HEK293 (cell line): ENCODE measurements around the gene IPO8.

Experiments used
- CTCF ChIA-PET: fragments of 350-600 bp; formaldehyde crosslinking; extraction: SDS; loops from one replicate; lab custom pipeline; 2021; ENCODE audit warnings: antibody characterized with exemption; lab: Yijun Ruan, JAX
- POLR2A ChIA-PET: fragments of 300-600 bp; formaldehyde crosslinking; extraction: SDS; loops from one replicate; lab custom pipeline; 2020; ENCODE audit warnings: antibody characterized with exemption, inconsistent platforms; lab: Yijun Ruan, JAX
- H3K27ac ChIP-seq: fragments of 200-500 bp; sonication (Bioruptor generic); 2 replicates; pipeline ENCODE4 v1.5.1; 2014; ENCODE audit warnings: low read depth, low read length, control low read depth, inconsistent platforms; ENCODE audit errors: extremely low read depth
- H3K36me3 ChIP-seq, 2 experiments: fragments of 200-500 bp in 1 of 2; sonication (Bioruptor generic) in 1 of 2; 1 replicate in 1 of 2; 2 replicates in 1 of 2; pipeline ENCODE4 v1.5.1; 2014 to 2017; ENCODE audit warnings: inconsistent platforms in 2 of 2, low read length in 2 of 2; ENCODE audit not compliant: control insufficient read depth in 2 of 2, insufficient read depth in 1 of 2
- H3K4me1 ChIP-seq: fragments of 200-500 bp; sonication (Bioruptor generic); 2 replicates; pipeline ENCODE4 v1.5.1; 2014; ENCODE audit warnings: mild to moderate bottlenecking, low read length, inconsistent platforms; ENCODE audit not compliant: control insufficient read depth, insufficient read depth
- H3K4me3 ChIP-seq: 2 replicates; pipeline ENCODE4 v1.5.1; 2011; ENCODE audit warnings: low read depth, mild to moderate bottlenecking, control low read depth, low read length, moderate library complexity
- H3K9me3 ChIP-seq: fragments of 200-500 bp; sonication (Bioruptor generic); 2 replicates; pipeline ENCODE4 v1.5.1; 2014; ENCODE audit warnings: low read depth, low read length, inconsistent platforms; ENCODE audit not compliant: control insufficient read depth, insufficient read depth
- FEZF1 ChIP-seq: fragments of 450-650 bp; formaldehyde crosslinking; IDR thresholded peaks from 2 replicates; pipeline ENCODE4 v1.5.1; 2016; ENCODE audit warnings: missing biosample characterization, missing genetic modification characterization
- HOXD13 ChIP-seq: sonication (generic); formaldehyde crosslinking; IDR thresholded peaks from 2 replicates; pipeline ENCODE4 v1.8.0; 2022; ENCODE audit warnings: missing genetic modification reagents, borderline replicate concordance
- IKZF3 ChIP-seq: fragments of 450-650 bp; IDR thresholded peaks from 2 replicates; pipeline ENCODE4 v1.5.0; 2018; ENCODE audit warnings: missing biosample characterization, mild to moderate bottlenecking, missing genetic modification characterization, moderate library complexity
- KLF16 ChIP-seq: fragments of 450-650 bp; formaldehyde crosslinking; IDR thresholded peaks from 2 replicates; pipeline ENCODE4 v1.5.1; 2017; ENCODE audit warnings: missing biosample characterization, missing genetic modification characterization
- MYNN ChIP-seq: fragments of 450-650 bp; formaldehyde crosslinking; IDR thresholded peaks from 2 replicates; pipeline ENCODE4 v1.5.1; 2016; ENCODE audit warnings: missing biosample characterization, missing genetic modification characterization, borderline replicate concordance
- MZF1 ChIP-seq: fragments of 450-650 bp; formaldehyde crosslinking; IDR thresholded peaks from 2 replicates; pipeline ENCODE4 v1.5.1; 2017; ENCODE audit warnings: missing biosample characterization, missing genetic modification characterization, borderline replicate concordance
- SALL2 ChIP-seq: fragments of 450-650 bp; formaldehyde crosslinking; IDR thresholded peaks from 2 replicates; pipeline ENCODE4 v1.5.0; 2017; ENCODE audit warnings: missing biosample characterization, mild to moderate bottlenecking, missing genetic modification characterization, borderline replicate concordance
- ZBTB7A ChIP-seq: fragments of 450-650 bp; formaldehyde crosslinking; IDR thresholded peaks from 2 replicates; pipeline ENCODE4 v1.5.1; 2016; ENCODE audit warnings: low read depth, missing biosample characterization, missing genetic modification characterization
- ZEB2 ChIP-seq: fragments of 450-650 bp; formaldehyde crosslinking; IDR thresholded peaks from 2 replicates; pipeline ENCODE4 v1.5.1; 2016; ENCODE audit warnings: missing biosample characterization, missing genetic modification characterization
- ZNF132 ChIP-seq: fragments of 450-650 bp; formaldehyde crosslinking; IDR thresholded peaks from 2 replicates; pipeline ENCODE4 v1.5.1; 2017; ENCODE audit warnings: missing biosample characterization, missing genetic modification characterization, borderline replicate concordance
- ZNF174 ChIP-seq: fragments of 450-650 bp; formaldehyde crosslinking; IDR thresholded peaks from 2 replicates; pipeline ENCODE4 v1.5.0; 2017; ENCODE audit warnings: missing biosample characterization, mild to moderate bottlenecking, missing genetic modification characterization
- ZNF184 ChIP-seq: fragments of 450-650 bp; IDR thresholded peaks from 2 replicates; pipeline ENCODE4 v1.5.1; 2018; ENCODE audit warnings: missing biosample characterization, mild to moderate bottlenecking, missing genetic modification characterization
- ZNF2 ChIP-seq: fragments of 450-650 bp; formaldehyde crosslinking; IDR thresholded peaks from 2 replicates; pipeline ENCODE4 v1.5.1; 2016; ENCODE audit warnings: missing biosample characterization, missing genetic modification characterization
- ZNF211 ChIP-seq: fragments of 450-650 bp; formaldehyde crosslinking; IDR thresholded peaks from 2 replicates; pipeline ENCODE4 v1.5.1; 2016; ENCODE audit warnings: low read depth, missing biosample characterization, missing genetic modification characterization
- ZNF311 ChIP-seq: fragments of 450-650 bp; formaldehyde crosslinking; IDR thresholded peaks from 2 replicates; pipeline ENCODE4 v1.5.1; 2017; ENCODE audit warnings: missing biosample characterization, missing genetic modification characterization, borderline replicate concordance
- ZNF37A ChIP-seq: fragments of 450-650 bp; IDR thresholded peaks from 2 replicates; pipeline ENCODE4 v1.5.1; 2018; ENCODE audit warnings: missing biosample characterization, missing genetic modification characterization
- ZNF416 ChIP-seq: fragments of 450-650 bp; formaldehyde crosslinking; IDR thresholded peaks from 2 replicates; pipeline ENCODE4 v1.5.1; 2016; ENCODE audit warnings: missing biosample characterization, missing genetic modification characterization
- ZNF530 ChIP-seq: fragments of 450-650 bp; formaldehyde crosslinking; IDR thresholded peaks from 2 replicates; pipeline ENCODE4 v1.5.1; 2016; ENCODE audit warnings: low read depth, missing biosample characterization, missing genetic modification characterization
- ZNF558 ChIP-seq: fragments of 450-650 bp; formaldehyde crosslinking; IDR thresholded peaks from 2 replicates; pipeline ENCODE4 v1.5.1; 2016; ENCODE audit warnings: missing biosample characterization, missing genetic modification characterization
- ZNF600 ChIP-seq: fragments of 450-650 bp; formaldehyde crosslinking; IDR thresholded peaks from 2 replicates; pipeline ENCODE4 v1.5.1; 2016; ENCODE audit warnings: missing biosample characterization, missing genetic modification characterization
- ZNF626 ChIP-seq: fragments of 450-650 bp; sonication (Bioruptor Pico); formaldehyde crosslinking; IDR thresholded peaks from 2 replicates; pipeline ENCODE4 v1.5.1; 2018; ENCODE audit warnings: missing biosample characterization, missing genetic modification characterization, inconsistent platforms
- ZNF654 ChIP-seq: fragments of 450-650 bp; formaldehyde crosslinking; IDR thresholded peaks from 2 replicates; pipeline ENCODE4 v1.5.1; 2016; ENCODE audit warnings: low read depth, missing biosample characterization, missing genetic modification characterization
- ZNF76 ChIP-seq: fragments of 450-650 bp; formaldehyde crosslinking; IDR thresholded peaks from 2 replicates; pipeline ENCODE4; 2016; ENCODE audit warnings: low read depth, missing biosample characterization, missing genetic modification characterization, borderline replicate concordance
- ZNF776 ChIP-seq: fragments of 450-650 bp; formaldehyde crosslinking; IDR thresholded peaks from 2 replicates; pipeline ENCODE4 v1.5.0; 2017; ENCODE audit warnings: missing biosample characterization, missing genetic modification characterization, borderline replicate concordance
- ZNF792 ChIP-seq: fragments of 450-650 bp; formaldehyde crosslinking; IDR thresholded peaks from 2 replicates; pipeline ENCODE4 v1.5.1; 2016; ENCODE audit warnings: missing biosample characterization, missing genetic modification characterization
- ZSCAN16 ChIP-seq: fragments of 450-650 bp; formaldehyde crosslinking; IDR thresholded peaks from 2 replicates; pipeline ENCODE4 v1.5.1; 2016; ENCODE audit warnings: missing biosample characterization, missing genetic modification characterization
- TF ChIP-seq, protein P1 (sequence below): fragments of 450-650 bp; formaldehyde crosslinking; IDR thresholded peaks from 2 replicates; pipeline ENCODE4 v1.5.1; 2016; ENCODE audit warnings: missing biosample characterization, missing genetic modification characterization
- TF ChIP-seq, protein P2 (sequence below): fragments of 450-650 bp; formaldehyde crosslinking; optimal IDR thresholded peaks from 2 replicates; pipeline ENCODE3; 2016; ENCODE audit warnings: missing biosample characterization, mild to moderate bottlenecking, missing genetic modification characterization
- TF ChIP-seq, protein P3 (sequence below): fragments of 450-650 bp; formaldehyde crosslinking; IDR thresholded peaks from 2 replicates; pipeline ENCODE4 v1.5.1; 2016; ENCODE audit warnings: missing biosample characterization, missing genetic modification characterization
- TF ChIP-seq, protein P4 (sequence below): fragments of 450-650 bp; formaldehyde crosslinking; IDR thresholded peaks from 2 replicates; pipeline ENCODE4 v1.5.1; 2016; ENCODE audit warnings: missing biosample characterization, missing genetic modification characterization

IPO8 gene

DNA sequence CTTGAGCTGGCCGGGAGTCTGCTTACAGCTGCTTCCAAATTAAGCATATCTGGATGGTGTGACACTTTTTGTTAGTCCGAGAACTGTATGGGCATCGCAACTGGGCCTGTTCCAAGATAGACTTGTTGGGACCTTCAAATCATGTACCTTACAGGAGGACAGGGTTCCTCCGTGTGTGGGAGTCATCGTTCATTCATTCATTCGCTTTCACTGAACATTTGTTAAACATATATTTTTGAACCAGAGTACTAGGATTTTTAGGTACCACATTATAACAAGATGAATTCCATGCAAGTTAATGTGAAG lies 387 bp upstream of the IPO8 start (continued):
- TF ChIP-seq FEZF1 (no peak), ZNF211 (tag by site-specific recombination) (no peak), MZF1 (tag by site-specific recombination) (no peak), ZNF626 (tag by site-specific recombination) (no peak), SALL2 (no peak), ZNF558 (tag by site-specific recombination) (no peak), KLF16 (tag by site-specific recombination) (no peak), MYNN (tag by site-specific recombination) (no peak), HOXD13 (CRISPR knock-in tag) (no peak)
- TF ChIP-seq, protein P1, sequence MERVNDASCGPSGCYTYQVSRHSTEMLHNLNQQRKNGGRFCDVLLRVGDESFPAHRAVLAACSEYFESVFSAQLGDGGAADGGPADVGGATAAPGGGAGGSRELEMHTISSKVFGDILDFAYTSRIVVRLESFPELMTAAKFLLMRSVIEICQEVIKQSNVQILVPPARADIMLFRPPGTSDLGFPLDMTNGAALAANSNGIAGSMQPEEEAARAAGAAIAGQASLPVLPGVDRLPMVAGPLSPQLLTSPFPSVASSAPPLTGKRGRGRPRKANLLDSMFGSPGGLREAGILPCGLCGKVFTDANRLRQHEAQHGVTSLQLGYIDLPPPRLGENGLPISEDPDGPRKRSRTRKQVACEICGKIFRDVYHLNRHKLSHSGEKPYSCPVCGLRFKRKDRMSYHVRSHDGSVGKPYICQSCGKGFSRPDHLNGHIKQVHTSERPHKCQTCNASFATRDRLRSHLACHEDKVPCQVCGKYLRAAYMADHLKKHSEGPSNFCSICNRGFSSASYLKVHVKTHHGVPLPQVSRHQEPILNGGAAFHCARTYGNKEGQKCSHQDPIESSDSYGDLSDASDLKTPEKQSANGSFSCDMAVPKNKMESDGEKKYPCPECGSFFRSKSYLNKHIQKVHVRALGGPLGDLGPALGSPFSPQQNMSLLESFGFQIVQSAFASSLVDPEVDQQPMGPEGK (tag by site-specific recombination) = no peak
- TF ChIP-seq, all 188 proteins: peak for 3

DNA sequence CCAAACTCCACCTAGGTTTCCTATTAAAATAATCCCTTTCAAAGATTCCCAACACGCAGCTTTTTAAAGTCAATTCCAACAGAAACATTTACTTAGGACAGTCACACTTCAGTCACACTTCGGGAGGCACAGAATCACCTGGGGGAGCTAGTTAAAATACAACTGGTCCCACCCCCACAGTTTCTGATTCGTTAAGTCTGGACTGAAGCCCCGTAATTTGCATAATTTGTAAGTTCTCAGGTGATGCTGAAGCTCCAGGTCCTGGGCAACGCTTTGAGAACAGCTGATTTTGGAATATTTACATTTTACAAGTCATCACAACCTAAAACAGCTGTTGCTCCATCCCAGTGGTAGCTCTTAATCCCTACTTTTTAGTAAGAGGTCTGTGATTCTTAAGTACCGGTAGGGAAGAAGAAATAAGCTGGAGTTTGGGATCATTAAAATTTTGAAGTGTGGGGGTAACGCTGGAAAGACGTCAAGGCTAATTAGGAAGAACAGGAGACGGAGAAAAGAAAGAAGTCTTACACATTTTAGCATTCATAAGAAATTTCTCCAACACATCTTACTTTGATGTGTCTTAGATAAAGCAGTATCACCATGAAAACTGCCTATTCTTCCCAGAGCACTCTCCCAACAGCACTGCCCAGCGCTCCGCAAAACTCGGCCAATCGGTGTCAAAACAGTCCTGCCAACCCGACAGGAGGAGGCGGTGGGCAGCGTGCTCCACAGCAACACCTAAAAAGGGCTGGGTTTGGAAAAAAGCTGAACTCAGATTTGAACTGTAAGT lies 1.1 kb downstream of the IPO8 start:
- peaks cover 2% of the 10 kb centered on the region for H3K4me1 ChIP-seq
- POLR2A ChIA-PET = interaction anchor here (1.7 to 2.1 kb wide), 2 partner anchors 59 to 102 kb away, joined by 16 to 23 read pairs; partner anchors contain the start of gene CAPRIN2
- CTCF ChIA-PET = interaction anchor here (0.6 to 0.9 kb wide), 7 partner anchors 31 to 1357 kb away, joined by 3 to 6 read pairs (median 3); no protein-coding TSS in a partner anchor
- peak overlapping the region; percentile 80; the same call in 1 of the 2 replicates for H3K27ac ChIP-seq
- no peaks in the 10 kb centered on the region for H3K9me3 ChIP-seq
- no peaks in the 10 kb centered on the region for H3K36me3 ChIP-seq
- H3K4me3 ChIP-seq = peak overlapping the region; percentile 98
- TF ChIP-seq ZNF311 (tag by site-specific recombination) (no peak), ZNF654 (no peak), ZNF600 (peak; percentile 85), IKZF3 (0 out of 2 replicates have a peak, but pooled peaks have one; percentile 15), ZSCAN16 (tag by site-specific recombination) (no peak), ZNF37A (tag by site-specific recombination) (no peak), ZNF76 (tag by site-specific recombination) (0 out of 2 replicates have a peak, but pooled peaks have one; percentile 17), ZBTB7A (tag by site-specific recombination) (no peak), ZEB2 (tag by site-specific recombination) (no peak), ZNF792 (no peak), ZNF530 (tag by site-specific recombination) (no peak), ZNF132 (tag by site-specific recombination) (no peak), ZNF2 (0 out of 2 replicates have a peak, but pooled peaks have one; percentile 3), ZNF174 (tag by site-specific recombination) (no peak), ZNF416 (tag by site-specific recombination) (no peak), ZNF776 (tag by site-specific recombination) (no peak), ZNF184 (tag by site-specific recombination) (no peak)
- TF ChIP-seq, protein P2, sequence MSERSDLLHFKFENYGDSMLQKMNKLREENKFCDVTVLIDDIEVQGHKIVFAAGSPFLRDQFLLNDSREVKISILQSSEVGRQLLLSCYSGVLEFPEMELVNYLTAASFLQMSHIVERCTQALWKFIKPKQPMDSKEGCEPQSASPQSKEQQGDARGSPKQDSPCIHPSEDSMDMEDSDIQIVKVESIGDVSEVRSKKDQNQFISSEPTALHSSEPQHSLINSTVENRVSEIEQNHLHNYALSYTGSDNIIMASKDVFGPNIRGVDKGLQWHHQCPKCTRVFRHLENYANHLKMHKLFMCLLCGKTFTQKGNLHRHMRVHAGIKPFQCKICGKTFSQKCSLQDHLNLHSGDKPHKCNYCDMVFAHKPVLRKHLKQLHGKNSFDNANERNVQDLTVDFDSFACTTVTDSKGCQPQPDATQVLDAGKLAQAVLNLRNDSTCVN = no peak
- TF ChIP-seq, protein P3, sequence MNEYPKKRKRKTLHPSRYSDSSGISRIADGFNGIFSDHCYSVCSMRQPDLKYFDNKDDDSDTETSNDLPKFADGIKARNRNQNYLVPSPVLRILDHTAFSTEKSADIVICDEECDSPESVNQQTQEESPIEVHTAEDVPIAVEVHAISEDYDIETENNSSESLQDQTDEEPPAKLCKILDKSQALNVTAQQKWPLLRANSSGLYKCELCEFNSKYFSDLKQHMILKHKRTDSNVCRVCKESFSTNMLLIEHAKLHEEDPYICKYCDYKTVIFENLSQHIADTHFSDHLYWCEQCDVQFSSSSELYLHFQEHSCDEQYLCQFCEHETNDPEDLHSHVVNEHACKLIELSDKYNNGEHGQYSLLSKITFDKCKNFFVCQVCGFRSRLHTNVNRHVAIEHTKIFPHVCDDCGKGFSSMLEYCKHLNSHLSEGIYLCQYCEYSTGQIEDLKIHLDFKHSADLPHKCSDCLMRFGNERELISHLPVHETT = no peak
- TF ChIP-seq, protein P4, sequence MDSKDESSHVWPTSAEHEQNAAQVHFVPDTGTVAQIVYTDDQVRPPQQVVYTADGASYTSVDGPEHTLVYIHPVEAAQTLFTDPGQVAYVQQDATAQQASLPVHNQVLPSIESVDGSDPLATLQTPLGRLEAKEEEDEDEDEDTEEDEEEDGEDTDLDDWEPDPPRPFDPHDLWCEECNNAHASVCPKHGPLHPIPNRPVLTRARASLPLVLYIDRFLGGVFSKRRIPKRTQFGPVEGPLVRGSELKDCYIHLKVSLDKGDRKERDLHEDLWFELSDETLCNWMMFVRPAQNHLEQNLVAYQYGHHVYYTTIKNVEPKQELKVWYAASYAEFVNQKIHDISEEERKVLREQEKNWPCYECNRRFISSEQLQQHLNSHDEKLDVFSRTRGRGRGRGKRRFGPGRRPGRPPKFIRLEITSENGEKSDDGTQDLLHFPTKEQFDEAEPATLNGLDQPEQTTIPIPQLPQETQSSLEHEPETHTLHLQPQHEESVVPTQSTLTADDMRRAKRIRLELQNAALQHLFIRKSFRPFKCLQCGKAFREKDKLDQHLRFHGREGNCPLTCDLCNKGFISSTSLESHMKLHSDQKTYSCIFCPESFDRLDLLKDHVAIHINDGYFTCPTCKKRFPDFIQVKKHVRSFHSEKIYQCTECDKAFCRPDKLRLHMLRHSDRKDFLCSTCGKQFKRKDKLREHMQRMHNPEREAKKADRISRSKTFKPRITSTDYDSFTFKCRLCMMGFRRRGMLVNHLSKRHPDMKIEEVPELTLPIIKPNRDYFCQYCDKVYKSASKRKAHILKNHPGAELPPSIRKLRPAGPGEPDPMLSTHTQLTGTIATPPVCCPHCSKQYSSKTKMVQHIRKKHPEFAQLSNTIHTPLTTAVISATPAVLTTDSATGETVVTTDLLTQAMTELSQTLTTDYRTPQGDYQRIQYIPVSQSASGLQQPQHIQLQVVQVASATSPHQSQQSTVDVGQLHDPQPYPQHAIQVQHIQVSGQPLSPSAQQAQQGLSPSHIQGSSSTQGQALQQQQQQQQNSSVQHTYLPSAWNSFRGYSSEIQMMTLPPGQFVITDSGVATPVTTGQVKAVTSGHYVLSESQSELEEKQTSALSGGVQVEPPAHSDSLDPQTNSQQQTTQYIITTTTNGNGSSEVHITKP = peak; percentile 58
